Stomach (tissue), 4 donors: ENCODE data around the gene FTHL17.

ENCODE experiments used
- POLR2A ChIP-seq, 4 donors: fragments of 450-650 bp; IDR thresholded peaks; one replicate each; pipeline ENCODE4 v1.6.1; 2016; ENCODE audit warnings: antibody characterized with exemption in 4 of 4, control low read depth in 2 of 4, mild to moderate bottlenecking in 1 of 4, moderate library complexity in 1 of 4
- POLR2AphosphoS5 ChIP-seq, 3 donors: sonication (generic); formaldehyde crosslinking; IDR thresholded peaks; one replicate each; pipeline ENCODE4 v1.6.1; 2016; ENCODE audit warnings: antibody characterized with exemption in 3 of 3
- TF ChIP-seq, protein P1 (sequence below), 7 experiments: fragments of 450-650 bp in 4 of 7; fragments of 200-600 bp in 3 of 7; sonication (generic) in 3 of 7; IDR thresholded peaks; one replicate each; pipeline ENCODE4 v1.5.1; 2016 to 2019; ENCODE audit warnings: antibody characterized with exemption in 7 of 7, control low read depth in 2 of 7, mild to moderate bottlenecking in 1 of 7

DNA sequence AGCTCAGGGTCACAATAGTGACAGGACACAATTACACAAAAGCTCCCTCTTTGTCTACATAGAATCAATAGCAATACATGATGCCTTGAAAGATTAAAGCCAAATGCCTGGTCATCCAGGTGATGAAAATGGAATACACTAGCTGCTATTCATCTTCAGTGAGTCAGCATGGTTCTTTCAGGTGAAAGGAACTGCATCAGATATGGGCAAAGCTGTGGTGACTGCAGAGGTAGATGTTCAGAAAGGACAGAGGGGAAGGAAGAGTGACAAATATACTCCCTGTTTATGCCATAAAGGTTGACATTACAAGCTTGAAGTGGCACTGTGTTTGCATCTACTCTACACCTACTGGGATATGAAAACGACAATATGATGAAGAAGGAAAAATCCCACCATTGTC, 20.0 kb upstream of the FTHL17 start:
- TF ChIP-seq POLR2A (IDR thresholded peaks at IDR 0.05), result no peak
- TF ChIP-seq, protein P1, sequence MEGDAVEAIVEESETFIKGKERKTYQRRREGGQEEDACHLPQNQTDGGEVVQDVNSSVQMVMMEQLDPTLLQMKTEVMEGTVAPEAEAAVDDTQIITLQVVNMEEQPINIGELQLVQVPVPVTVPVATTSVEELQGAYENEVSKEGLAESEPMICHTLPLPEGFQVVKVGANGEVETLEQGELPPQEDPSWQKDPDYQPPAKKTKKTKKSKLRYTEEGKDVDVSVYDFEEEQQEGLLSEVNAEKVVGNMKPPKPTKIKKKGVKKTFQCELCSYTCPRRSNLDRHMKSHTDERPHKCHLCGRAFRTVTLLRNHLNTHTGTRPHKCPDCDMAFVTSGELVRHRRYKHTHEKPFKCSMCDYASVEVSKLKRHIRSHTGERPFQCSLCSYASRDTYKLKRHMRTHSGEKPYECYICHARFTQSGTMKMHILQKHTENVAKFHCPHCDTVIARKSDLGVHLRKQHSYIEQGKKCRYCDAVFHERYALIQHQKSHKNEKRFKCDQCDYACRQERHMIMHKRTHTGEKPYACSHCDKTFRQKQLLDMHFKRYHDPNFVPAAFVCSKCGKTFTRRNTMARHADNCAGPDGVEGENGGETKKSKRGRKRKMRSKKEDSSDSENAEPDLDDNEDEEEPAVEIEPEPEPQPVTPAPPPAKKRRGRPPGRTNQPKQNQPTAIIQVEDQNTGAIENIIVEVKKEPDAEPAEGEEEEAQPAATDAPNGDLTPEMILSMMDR (IDR thresholded peaks at IDR 0.05), result no peak
- no peak for TF ChIP-seq POLR2AphosphoS5 (IDR thresholded peaks at IDR 0.05)
